SHP77 treated with DMSO at 0.1 percent for 48 hours (cell line): ENCODE data around the gene SASH3.
"Not testable (repeated sequence)": the region's sequence is repeated elsewhere in the genome, so short reads cannot be mapped to it uniquely, and the experiment has no call there.

Experiments
- DNase-seq: peaks from one replicate; lab custom pipeline; 2025; lab: John Stamatoyannopoulos, UW

The SASH3 gene

GRCh38 chrX:129779747-129780146, at the start of gene SASH3:
Gene SASH3, plus strand, starts transcription at chrX:129779949. Its CDS starts 149 bp downstream, at chrX:129780098.
- no peak for DNase-seq

DNA sequence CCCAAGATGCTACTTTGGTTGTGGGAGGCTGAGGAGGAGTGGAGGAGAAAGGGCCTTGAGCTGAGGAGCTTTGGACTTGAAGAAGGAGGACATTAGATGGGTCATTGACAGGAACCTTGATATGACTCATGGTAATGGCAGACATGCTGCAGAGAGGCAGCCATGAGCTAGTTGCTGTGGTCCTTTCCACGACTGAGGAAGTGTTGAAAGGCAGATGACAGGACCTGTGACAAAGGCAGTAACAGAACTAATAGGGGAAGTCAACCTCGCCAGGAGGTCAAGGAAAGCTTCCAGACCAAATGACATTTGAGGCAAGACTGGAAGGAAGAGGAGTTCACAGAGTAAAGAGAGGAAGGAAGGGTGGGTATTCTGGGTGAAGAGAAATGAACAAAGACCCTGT, 48.5 kb upstream of the SASH3 start:
- DNase-seq, result no peak

DNA sequence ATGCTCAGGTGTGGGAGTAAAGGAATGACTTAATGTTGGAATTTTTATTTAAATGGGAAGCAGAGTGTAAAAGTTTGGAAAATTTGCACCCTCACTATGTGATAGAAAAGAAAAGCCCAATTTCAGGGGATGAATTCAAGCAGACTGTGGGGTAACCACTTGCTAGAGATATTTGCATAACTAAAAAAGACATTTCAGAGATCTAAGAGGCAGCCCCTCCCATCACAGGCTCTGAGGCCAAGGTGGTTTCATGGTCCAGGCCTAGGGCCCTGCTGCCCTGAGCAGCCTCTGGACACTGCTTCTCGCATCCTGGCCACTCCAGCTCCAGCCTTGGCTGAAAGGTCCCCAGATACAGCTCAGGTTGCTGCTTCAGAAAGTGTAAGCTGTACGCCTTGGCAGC, 46.9 kb upstream of the SASH3 start:
- DNase-seq, result no peak

GRCh38 chrX:129733335-129733734, 46.4 kb upstream of the SASH3 start:
- no peak for DNase-seq

GRCh38 chrX:129736491-129736890, 43.3 kb upstream of the SASH3 start:
- no peak for DNase-seq

DNA sequence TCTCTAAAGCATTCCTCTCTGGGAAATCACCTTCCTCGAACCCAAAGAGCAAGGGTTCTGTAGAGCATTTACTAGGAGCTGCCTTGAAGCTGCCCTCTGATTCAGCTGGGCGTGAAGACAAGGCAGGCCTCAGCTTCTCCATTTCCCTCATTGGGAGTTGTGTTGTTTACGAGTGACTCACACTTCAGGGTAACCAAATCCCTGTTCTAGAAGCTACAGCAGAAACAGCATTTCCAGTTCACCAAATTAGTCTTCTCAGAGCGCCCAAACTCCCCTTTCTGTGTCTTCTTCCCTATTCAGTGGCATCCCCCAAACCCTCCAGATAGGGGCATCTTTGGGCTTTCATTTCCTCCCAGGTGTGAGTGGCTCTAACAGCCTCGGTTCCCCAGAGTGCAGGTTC, 41.8 kb upstream of the SASH3 start:
- DNase-seq, result no peak

GRCh38 chrX:129738466-129739308, 41.1 kb upstream of the SASH3 start, which contains the start of gene XPNPEP2:
Gene XPNPEP2, plus strand, starts transcription at chrX:129738979. Its CDS starts 235 bp downstream, at chrX:129739214.
- DNase-seq, result no peak

DNA sequence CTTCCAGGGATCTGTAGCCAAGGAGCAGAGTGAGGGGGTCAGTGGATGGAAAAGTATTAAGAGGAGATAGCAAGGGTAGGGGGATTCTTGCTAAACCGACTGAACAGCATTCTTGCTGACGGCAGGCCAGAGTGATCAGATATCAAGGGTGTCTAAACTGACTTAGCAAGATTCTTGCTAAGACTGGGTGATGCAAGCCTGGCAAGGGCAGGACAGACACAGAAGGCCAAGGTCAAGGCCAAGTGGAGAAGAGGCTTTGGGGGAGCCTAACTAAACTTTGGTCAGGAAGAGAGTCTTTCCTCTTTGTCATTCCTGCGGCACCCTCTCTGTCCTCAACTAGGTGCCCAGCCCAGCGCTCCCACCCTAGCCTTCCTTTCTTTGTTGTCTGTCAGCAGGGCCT, 40.2 kb upstream of the SASH3 start:
- no peak for DNase-seq

GRCh38 chrX:129741880-129742758, 37.6 kb upstream of the SASH3 start:
- DNase-seq, result no peak

- not testable (repeated sequence) for DNase-seq
Observed at GRCh38 chrX:129742759-129743152, 37.0 kb upstream of the SASH3 start.

- no peak for DNase-seq
Observed at GRCh38 chrX:129743821-129744220, 35.9 kb upstream of the SASH3 start.

- no peak for DNase-seq
Observed at GRCh38 chrX:129744861-129745321, 34.9 kb upstream of the SASH3 start.

DNA sequence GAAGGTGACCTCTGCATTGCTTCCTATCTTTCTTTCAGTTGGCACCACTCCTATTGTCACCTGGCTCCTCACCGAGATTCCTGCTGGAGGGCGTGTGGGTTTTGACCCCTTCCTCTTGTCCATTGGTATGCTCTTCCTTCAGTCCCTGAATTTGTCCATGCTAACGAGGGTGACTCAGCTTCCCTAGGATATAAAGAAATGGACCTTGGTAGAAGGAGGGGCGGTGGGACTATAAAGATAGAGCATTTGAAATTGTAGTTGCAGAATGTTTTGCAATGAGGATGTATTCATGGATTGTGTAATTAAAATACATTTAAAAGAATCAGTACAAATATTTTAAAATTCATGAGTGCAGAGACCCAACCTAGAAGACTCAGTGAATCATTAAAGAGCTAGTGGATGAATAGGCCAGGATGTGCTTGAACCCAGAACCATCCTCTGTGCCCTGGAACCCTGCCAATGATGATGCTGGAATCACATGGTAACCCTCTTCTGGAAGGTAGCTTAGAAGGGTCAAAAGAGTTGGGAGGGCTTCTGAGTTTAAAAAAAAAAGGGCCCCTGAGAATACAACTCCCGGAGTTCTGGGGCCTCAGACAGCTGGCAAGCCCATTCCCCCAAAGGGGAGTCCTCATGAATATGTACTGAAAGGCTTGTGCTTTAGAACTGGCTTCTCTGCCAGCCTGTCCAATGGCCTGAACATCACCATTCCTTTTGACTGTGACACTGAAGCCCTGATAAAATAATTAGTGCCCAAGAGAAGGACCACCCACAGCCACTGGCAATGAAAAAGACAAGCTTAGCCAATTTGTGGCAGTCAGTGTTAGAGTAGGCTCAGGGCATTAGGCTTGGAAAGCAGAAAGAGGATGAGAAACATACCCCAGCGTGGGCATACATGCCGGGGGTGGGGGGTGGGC, 32.9 kb upstream of the SASH3 start:
- no peak for DNase-seq

- DNase-seq, result no peak
Observed at GRCh38 chrX:129747533-129747932, 32.2 kb upstream of the SASH3 start.

GRCh38 chrX:129748305-129748704, 31.4 kb upstream of the SASH3 start:
- no peak for DNase-seq

DNA sequence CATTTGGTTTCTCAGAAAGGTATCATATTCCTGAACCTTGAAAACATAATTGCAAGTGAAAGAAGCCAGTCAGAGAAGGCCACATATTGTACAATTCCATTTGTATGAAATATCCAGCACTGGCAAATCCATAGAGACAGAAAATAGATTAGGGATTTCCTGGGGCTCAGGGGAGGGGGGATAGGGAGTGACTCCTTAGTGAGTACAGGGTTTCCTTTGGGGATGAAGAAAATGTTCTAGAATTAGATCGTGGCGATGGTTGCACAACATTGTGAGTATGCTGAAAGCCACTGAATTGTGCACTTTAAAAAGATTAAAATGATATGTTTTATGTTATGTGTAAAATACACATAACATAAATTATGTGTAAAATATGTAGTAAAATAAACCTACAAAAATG, 30.7 kb upstream of the SASH3 start:
- no peak for DNase-seq

GRCh38 chrX:129750971-129751370, 28.8 kb upstream of the SASH3 start:
- no peak for DNase-seq

- no peak for DNase-seq
Observed at GRCh38 chrX:129754056-129755024, 25.4 kb upstream of the SASH3 start.

DNA sequence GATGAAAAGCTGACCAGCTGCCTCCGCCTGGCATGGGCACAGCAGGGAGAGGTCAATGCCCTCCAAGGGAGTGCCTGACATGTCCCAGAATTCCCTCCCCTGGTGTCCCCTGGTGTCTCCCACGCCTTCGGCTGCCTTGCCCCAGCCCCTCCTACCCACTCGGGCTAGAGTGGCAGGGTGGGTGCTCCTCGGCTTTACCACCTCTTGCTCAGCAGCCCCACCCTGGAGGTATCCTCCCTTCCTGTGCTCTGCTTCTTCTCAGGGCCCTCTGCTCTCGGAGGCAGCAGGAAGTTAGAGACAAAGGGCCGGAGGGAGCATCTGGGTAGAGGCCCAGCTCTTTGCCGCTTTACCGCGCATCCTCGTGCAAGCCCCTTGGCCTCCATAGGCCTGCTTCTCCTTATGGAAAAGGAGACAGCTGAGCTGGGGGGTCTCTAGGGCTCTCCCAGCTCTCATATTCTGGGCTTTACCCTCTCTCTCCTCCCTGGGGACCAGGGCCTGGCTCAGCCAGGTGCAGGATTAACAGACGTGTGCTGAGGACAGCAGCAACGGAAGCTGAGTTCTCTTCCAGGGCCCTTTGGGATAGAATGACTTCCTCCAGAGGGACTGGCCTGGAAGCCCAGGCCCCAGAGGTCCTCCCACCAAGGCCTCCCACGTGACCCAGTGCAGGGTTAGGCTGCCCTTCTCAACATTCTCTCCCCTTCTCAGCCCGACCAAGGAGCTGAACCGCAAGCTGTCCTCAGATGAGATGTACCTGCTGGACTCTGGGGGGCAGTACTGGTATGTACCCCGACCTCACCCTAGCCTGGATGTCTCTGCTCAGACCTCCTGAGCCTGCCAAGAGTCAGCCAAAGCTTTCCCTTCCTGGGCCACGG, 23.7 kb upstream of the SASH3 start:
- no peak for DNase-seq
